Thymus (tissue), 11 donors: ENCODE measurements around the gene BTBD19. TPM values are rescaled to one million over a fixed set of nuclear protein-coding genes. Genes with fewer than 3 reads are reported as not detected.
"Not testable (repeated sequence)": the region's sequence is repeated elsewhere in the genome, so short reads cannot be mapped to it uniquely, and the experiment has no call there.

Source experiments
- DNase-seq, 9 donors: peaks; one replicate each; pipeline ENCODE4 v3.0.0-alpha.2; 2013; ENCODE audit warnings: low spot score in 9 of 9, low read depth in 6 of 9, missing footprints in 1 of 9
- H3K27ac ChIP-seq, 2 donors: one replicate each; pipeline ENCODE4 v1.5.1; 2013; ENCODE audit warnings: control low read depth in 1 of 2, low read depth in 1 of 2, low read length in 1 of 2, mild to moderate bottlenecking in 1 of 2, moderate library complexity in 1 of 2
- H3K27me3 ChIP-seq, 2 donors: one replicate each; pipeline ENCODE4 v1.5.1; 2013; ENCODE audit warnings: low read length in 1 of 2; ENCODE audit not compliant: control insufficient read depth in 2 of 2, insufficient read depth in 1 of 2
- H3K36me3 ChIP-seq, 2 donors: one replicate each; pipeline ENCODE4 v1.5.1; 2013; ENCODE audit warnings: low read length in 1 of 2, mild to moderate bottlenecking in 1 of 2, moderate library complexity in 1 of 2; ENCODE audit not compliant: control insufficient read depth in 2 of 2, insufficient read depth in 2 of 2
- H3K4me1 ChIP-seq, 2 donors: one replicate each; pipeline ENCODE4 v1.5.1; 2013; ENCODE audit warnings: low read length in 2 of 2; ENCODE audit not compliant: control insufficient read depth in 2 of 2, insufficient read depth in 2 of 2
- H3K4me3 ChIP-seq, 2 donors: one replicate each; pipeline ENCODE4 v1.5.1; 2013; ENCODE audit warnings: low read length in 2 of 2, control low read depth in 1 of 2, mild to moderate bottlenecking in 1 of 2
- H3K9me3 ChIP-seq, 2 donors: one replicate each; pipeline ENCODE4 v1.5.1; 2013; ENCODE audit warnings: low read length in 1 of 2, mild to moderate bottlenecking in 1 of 2; ENCODE audit not compliant: control insufficient read depth in 2 of 2, insufficient read depth in 1 of 2
- WGBS: extraction: QIAGEN DNeasy Blood & Tissue Kit; methylation state at CpG from one replicate; pipeline ENCODE4 v1.1.7; 2013; 5-methylcytosine and 5-hydroxymethylcytosine counted together
- polyA plus RNA-seq: library from polyadenylated mRNA; stranded (reverse); fragments of 200-250 nt; gene quantifications from one replicate; pipeline ENCODE4 v1.2.3, GENCODE V29; 2013
- total RNA-seq: library from RNA; stranded (reverse); fragments of 120-200 nt; gene quantifications from one replicate; pipeline ENCODE4 v1.2.4, GENCODE V29; 2013
- donor health status: healthy.

The BTBD19 gene
- total and polyA plus RNA-seq, 2 donors: 0.42 to 3.8 TPM

GRCh38 chr1:44806025-44806703 lies 2.2 kb upstream of the BTBD19 start:
- peaks cover 0 to 12% of the 10 kb centered on the region in 2 donors for H3K9me3 ChIP-seq
- peaks cover 43 to 70% of the 10 kb centered on the region in 2 donors for H3K4me1 ChIP-seq
- H3K36me3 ChIP-seq: peaks cover 36 to 43% of the 10 kb centered on the region in 2 donors
- no peak for DNase-seq
- H3K27me3 ChIP-seq: no peaks in the 10 kb centered on the region
- WGBS: 99% methylated on average over 70 of the region's 70 CpGs
- no peak overlapping the region for H3K4me3 ChIP-seq
- H3K27ac ChIP-seq: peak overlapping the region; percentile 95 to 98

DNA sequence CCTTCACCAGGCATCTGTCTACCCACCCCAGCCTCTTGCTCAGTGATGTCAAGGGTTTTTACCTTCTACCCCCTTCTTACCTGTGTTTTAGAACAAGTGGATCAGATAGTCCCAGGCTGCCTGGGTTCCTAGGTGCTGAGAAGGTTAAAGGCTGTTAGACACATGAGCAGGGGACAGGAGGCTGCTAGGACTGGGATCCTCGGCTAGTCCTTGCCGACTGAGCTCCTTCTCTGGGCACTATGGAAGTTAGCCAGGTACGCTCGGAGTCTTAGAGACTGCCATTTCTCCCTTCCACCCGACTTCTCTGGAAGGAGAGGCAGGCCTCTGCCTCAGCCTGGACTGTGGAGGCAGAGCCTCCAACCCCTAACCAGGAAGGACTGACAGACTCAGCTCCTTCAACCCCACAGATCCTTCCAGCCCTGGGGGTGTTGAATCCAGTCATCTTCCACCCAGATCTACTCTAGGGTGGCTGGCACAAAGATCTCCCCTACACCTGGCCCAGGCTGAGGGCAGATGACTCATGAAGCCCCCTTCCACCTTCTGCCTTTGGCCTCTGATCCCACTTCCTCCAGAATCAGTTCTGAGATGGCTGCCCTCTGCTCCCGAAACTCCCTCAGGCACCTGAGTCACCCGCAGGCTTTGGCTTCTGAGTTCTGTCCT lies 1.5 kb upstream of the BTBD19 start, which contains the start of gene DYNLT4:
DYNLT4 (minus strand) TSS at position 648 of the 660 bp plus-strand sequence. CDS start 683 bp downstream, outside the sequence.
- WGBS: 95% methylated on average over 7 of the region's 7 CpGs
- Histone ChIP-seq H3K27me3 (no peaks in the 10 kb centered on the region), H3K36me3 (peaks cover 36 to 43% of the 10 kb centered on the region in 2 donors), H3K4me3 (peak within 1 kb of the TSS; percentile 8 to 14), H3K4me1 (peaks cover 45 to 70% of the 10 kb centered on the region in 2 donors), H3K9me3 (peaks cover 0 to 12% of the 10 kb centered on the region in 2 donors), H3K27ac (peak within 1 kb of the TSS; percentile 95 to 98)
- no peak for DNase-seq

DNA sequence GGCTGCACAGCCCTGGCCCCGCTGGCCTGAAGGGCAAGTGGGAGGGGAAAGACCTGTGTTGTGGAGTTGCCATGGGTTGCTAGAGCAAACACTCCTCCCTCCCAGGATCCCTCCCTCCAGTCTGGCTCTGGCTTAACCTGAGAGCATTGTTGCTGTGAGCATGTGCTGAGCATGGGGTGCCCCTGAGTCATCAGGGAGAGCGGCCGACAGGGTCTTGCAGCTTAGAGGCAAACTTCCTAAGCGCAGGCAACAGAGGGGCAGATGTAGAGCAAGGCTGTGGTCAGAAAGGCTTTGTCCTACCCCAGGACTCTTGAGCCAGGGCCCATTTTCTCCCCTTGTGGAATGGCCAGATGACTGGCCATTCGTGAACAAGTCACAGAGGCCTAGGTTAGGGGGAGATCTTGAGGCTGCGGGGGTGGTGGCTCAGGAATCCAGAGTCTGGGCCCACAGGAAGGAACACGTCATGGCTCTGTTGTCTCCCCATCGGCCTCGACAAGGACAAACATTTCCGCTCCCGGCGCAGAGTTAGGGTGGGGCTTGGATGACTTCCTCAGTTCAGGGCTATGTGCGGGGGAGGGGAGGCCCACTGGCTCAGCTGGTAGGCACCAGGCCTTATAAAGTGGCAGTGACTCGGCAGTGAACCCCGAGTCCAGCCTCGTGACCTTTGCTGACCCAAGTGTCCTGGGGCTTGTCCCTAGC lies 810 bp upstream of the BTBD19 start:
- WGBS: 18% methylated on average over 16 of the region's 16 CpGs
- peaks cover 47 to 70% of the 10 kb centered on the region in 2 donors for H3K4me1 ChIP-seq
- peak overlapping the region; percentile 95 to 98 for H3K27ac ChIP-seq
- H3K36me3 ChIP-seq: peaks cover 36 to 41% of the 10 kb centered on the region in 2 donors
- no peaks in the 10 kb centered on the region for H3K27me3 ChIP-seq
- peak; percentile 76 to 97 (median 87) for DNase-seq
- peaks cover 0 to 12% of the 10 kb centered on the region in 2 donors for H3K9me3 ChIP-seq
- H3K4me3 ChIP-seq: peak overlapping the region; percentile 8 to 14

GRCh38 chr1:44808938-44809917 lies 905 bp downstream of the BTBD19 start:
- 33% methylated on average over 6 of the region's 6 CpGs for WGBS
- Histone ChIP-seq H3K36me3 (peaks cover 20 to 24% of the 10 kb centered on the region in 2 donors), H3K4me1 (peaks cover 53 to 74% of the 10 kb centered on the region in 2 donors), H3K9me3 (peaks cover 0 to 12% of the 10 kb centered on the region in 2 donors), H3K4me3 (no peak overlapping the region), H3K27me3 (no peaks in the 10 kb centered on the region), H3K27ac (peak overlapping the region; percentile 95 to 98)
- DNase-seq: peak; percentile 72 to 96 (median 84)

- H3K9me3 ChIP-seq: peaks cover 0 to 12% of the 10 kb centered on the region in 2 donors
- peak in 1 of 9 donors; percentile 61 for DNase-seq
- H3K4me1 ChIP-seq: peaks cover 53 to 82% of the 10 kb centered on the region in 2 donors
- WGBS: 52% methylated on average over 12 of the region's 12 CpGs
- H3K27me3 ChIP-seq: no peaks in the 10 kb centered on the region
- H3K36me3 ChIP-seq: peaks cover 11 to 16% of the 10 kb centered on the region in 2 donors
- H3K4me3 ChIP-seq: no peak overlapping the region
- H3K27ac ChIP-seq: peak overlapping the region; percentile 95 to 98
These were observed 1.9 kb downstream of the BTBD19 start for GRCh38 chr1:44810101-44810761.

GRCh38 chr1:44810762-44811105 lies 2.4 kb downstream of the BTBD19 start:
- DNase-seq, H3K27me3 ChIP-seq, H3K4me3 ChIP-seq: not testable (repeated sequence)
- 94% methylated on average over 4 of the region's 4 CpGs for WGBS
- Histone ChIP-seq H3K36me3 (peaks cover 6 to 11% of the 10 kb centered on the region in 2 donors), H3K27ac (peak overlapping the region; percentile 95 to 98), H3K9me3 (peaks cover 0 to 12% of the 10 kb centered on the region in 2 donors), H3K4me1 (peaks cover 53 to 82% of the 10 kb centered on the region in 2 donors)

DNA sequence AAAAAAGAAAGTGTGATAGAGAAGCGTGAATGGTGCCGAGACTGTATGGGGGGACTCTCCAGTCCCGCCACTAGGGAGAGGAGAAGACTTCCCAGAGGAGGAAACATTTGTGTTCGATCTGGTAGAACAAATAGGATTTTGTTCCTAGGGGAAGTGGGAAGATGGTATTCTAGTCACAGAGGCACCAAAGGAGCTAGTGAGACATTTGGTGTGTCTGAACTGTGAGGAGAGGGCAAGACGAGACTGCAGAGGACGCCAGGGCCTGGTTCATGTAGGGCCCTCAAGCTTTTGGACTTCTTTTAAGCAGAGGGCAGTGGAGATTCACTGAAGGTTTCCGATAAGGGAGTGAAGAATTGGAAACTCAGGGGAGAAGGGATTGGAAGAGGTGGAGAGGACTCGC lies 2.9 kb downstream of the BTBD19 start:
- H3K27me3 ChIP-seq: no peaks in the 10 kb centered on the region
- peaks cover 0 to 12% of the 10 kb centered on the region in 2 donors for H3K9me3 ChIP-seq
- whole genome bisulfite sequencing: 95% methylated on average over 8 of the region's 8 CpGs
- peaks cover under 1 to 9% of the 10 kb centered on the region in 2 donors for H3K36me3 ChIP-seq
- no peak for DNase-seq
- no peak overlapping the region for H3K4me3 ChIP-seq
- peak overlapping the region; percentile 8 to 98 for H3K27ac ChIP-seq
- peaks cover 53 to 82% of the 10 kb centered on the region in 2 donors for H3K4me1 ChIP-seq
